Diencephalon (tissue), 1 donor: ENCODE measurements around the gene GPM6B. TPM values are rescaled to one million over a fixed set of nuclear protein-coding genes. Genes with fewer than 3 reads are reported as not detected.

Experiments used
- total RNA-seq: library from RNA; depleted of rRNA; stranded (reverse); fragments of >200 nt; gene quantifications from one replicate; pipeline ENCODE4 v1.2.3, GENCODE V29; 2014

GPM6B gene
- total RNA-seq: 455 TPM

DNA sequence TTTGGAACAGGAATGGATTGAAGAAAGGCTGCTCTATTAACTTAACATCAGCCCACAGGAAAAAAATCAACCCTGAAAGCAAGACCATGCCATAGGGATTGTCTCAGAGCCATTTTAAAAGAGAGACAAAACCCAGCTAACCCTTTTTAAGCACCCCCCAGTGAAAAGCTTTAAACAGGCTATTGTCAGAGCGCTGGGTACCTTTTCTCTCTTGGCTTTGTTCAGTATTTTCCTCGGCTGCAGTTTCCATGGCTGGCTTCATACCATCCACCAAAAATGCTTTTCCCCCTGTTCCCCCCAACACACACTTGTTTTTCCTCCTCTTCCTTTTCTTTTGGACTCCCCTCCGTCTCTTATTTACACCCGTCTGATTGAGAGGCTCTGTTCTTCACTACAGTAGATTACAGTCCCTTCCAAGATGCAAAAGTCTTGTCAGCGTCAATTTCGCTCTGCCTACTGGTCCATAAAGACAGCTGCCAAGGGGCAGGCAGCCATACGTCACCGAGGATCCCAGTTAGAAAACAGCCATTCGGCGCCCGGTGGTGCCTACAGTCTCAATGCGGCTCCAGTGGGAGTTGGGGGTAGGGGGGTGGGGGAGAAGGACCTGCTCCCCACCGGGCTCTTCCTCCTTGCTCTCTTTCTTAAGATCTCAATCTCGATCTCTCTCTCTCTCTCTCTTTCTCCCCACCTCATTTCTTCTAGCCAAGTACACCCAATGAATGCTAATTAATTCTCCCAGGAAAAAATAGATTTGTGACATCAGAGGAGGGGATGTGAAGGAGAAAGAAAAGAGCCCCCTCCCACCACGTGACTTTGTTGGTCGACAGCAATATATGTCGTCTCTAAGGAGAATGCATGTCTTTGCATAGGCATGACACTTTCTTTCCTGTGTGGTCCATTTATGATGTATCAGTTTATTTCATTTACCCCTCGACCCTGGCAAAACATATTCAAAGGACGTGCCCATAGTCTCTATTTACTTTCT, at the start of gene GPM6B:
GPM6B (minus strand) TSS at position 451 of the 985 bp plus-strand sequence; CDS start at position 262, 189 bp downstream.

GRCh38 chrX:13734278-13735172, 82.4 kb downstream of the GPM6B start, which contains the start of the genes OFD1 and TRAPPC2:
Gene OFD1 (plus strand): TSS chrX:13734748. CDS start chrX:13735072, 324 bp downstream.
Gene TRAPPC2 (minus strand): TSS chrX:13734620. CDS start chrX:13719963, 14,657 bp downstream.

Other genes starting within 250 kb of the GPM6B start
- gene EGFL6, start 247.5 kb downstream of the GPM6B start, total RNA-seq: 10.8 TPM
- 10.6 TPM for gene TCEANC, start 164.0 kb downstream of the GPM6B start, total RNA-seq
- gene RAB9A, start 128.0 kb downstream of the GPM6B start, total RNA-seq: 27.2 TPM
- 39.7 TPM for gene TRAPPC2, start 82.5 kb downstream of the GPM6B start, total RNA-seq
- gene OFD1, start 82.3 kb downstream of the GPM6B start, total RNA-seq: 21.0 TPM
- gene GEMIN8, start 212.8 kb upstream of the GPM6B start, total RNA-seq: 13.4 TPM